ENCODE data around the gene ATXN7L1. TPM values are rescaled to one million over a fixed set of nuclear protein-coding genes. Genes with fewer than 3 reads are reported as not detected.
"Not testable (repeated sequence)": the region's sequence is repeated elsewhere in the genome, so short reads cannot be mapped to it uniquely, and the experiment has no call there.

ATXN7L1 gene
- total RNA-seq, 2 donors from 2014 or later, result 1.7 to 3.2 TPM

DNA sequence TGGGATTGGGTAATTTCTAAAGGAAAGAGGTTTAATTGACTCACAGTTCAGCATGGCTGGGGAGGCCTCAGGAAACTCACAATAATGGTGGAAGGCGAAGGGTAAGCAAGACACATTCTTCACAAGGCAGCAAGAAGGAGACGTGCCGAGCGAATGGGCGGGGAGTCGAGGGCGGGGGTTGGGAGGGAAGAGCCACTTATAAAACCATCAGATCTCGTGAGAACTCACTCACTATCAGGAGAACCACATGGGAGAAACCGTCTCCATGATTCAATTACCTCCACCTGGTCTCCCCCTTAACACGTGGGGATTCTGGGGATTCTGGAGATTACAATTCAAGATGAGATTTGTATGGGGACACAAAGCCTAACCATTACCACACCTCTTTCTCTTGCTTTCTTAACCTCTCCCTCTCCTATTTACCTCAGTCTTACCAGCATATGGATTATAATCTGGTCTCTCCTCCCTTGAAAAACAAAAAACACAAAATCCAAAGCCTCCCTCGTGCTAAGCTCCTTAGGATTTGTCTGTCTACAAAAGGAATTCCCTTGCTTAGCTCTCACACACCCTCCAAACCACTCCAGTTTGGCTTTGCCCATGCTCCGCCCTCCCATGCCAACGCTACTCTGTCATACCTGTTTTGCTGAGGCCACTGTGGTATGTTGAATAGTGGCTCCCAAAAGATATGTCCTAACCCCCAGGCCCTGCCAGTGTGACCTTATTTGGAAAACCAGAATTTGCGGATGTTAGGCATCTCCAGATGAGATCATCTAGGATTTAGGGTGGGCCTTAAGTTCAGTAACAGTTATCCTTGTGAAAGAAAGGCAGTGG is 275.5 kb downstream of the ATXN7L1 start:
- no peak for DNase-seq (ENCODE audit: low spot score)
- Histone ChIP-seq H3K36me3 (no peaks in the 10 kb centered on the region), H3K27me3 (no peaks in the 10 kb centered on the region), H3K4me1 (no peaks in the 10 kb centered on the region), H3K9me3 (no peaks in the 10 kb centered on the region), H3K27ac (no peak overlapping the region), H3K4me3 (no peak overlapping the region)
- TF ChIP-seq, protein P1, sequence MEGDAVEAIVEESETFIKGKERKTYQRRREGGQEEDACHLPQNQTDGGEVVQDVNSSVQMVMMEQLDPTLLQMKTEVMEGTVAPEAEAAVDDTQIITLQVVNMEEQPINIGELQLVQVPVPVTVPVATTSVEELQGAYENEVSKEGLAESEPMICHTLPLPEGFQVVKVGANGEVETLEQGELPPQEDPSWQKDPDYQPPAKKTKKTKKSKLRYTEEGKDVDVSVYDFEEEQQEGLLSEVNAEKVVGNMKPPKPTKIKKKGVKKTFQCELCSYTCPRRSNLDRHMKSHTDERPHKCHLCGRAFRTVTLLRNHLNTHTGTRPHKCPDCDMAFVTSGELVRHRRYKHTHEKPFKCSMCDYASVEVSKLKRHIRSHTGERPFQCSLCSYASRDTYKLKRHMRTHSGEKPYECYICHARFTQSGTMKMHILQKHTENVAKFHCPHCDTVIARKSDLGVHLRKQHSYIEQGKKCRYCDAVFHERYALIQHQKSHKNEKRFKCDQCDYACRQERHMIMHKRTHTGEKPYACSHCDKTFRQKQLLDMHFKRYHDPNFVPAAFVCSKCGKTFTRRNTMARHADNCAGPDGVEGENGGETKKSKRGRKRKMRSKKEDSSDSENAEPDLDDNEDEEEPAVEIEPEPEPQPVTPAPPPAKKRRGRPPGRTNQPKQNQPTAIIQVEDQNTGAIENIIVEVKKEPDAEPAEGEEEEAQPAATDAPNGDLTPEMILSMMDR (IDR thresholded peaks at IDR 0.05), result no peak

DNA sequence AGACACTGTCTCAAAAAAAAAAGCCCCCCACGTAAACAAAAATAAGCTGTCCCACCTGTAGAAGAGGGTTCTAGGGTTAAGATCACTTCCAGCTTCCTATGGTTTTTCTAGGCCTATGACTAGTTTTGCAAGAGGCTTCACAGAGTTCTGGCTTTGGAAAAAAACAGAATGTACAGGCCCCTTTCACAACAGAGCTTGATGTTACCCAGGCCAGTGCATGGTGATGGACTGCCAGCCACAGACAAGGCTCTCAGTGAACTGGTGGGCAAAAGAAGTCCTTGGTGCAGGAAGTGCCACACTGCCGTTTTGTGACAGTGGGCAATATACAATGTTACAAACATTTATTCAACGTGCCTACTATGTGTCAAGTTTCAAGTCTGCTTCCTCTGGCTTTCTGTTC is 276.8 kb downstream of the ATXN7L1 start:
- TF ChIP-seq, protein P1 (IDR thresholded peaks at IDR 0.05), result no peak
- no peak for DNase-seq (ENCODE audit: low spot score)

DNA sequence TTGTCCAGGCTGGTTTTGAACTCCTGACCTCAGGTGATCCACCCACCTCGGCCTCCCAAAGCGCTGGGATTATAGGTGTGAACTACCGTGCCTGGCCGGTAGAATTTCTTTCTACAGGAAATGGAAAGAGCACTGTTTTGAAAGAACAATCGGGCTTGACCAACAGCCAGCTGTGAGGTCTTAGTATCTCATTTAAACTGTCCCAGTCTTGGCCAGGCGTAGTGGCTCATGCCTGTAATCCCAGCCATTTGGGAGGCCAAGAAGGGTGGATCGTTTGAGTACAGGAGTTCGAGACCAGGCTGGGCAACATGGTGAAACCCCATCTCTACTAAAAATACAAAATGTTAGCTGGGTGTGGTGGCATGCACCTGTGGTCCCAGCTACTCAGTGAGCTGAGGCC is 277.3 kb downstream of the ATXN7L1 start:
- H3K4me1 ChIP-seq; H3K36me3 ChIP-seq; H3K9me3 ChIP-seq; H3K27me3 ChIP-seq; H3K27ac ChIP-seq; DNase-seq (ENCODE audit: low spot score); H3K4me3 ChIP-seq: not testable (repeated sequence)

More for the DNA sequence above, 276.8 kb downstream of the ATXN7L1 start:
- Histone ChIP-seq H3K4me3 (no peak overlapping the region), H3K27me3 (no peaks in the 10 kb centered on the region), H3K9me3 (no peaks in the 10 kb centered on the region), H3K36me3 (no peaks in the 10 kb centered on the region), H3K27ac (no peak overlapping the region), H3K4me1 (no peaks in the 10 kb centered on the region)

DNA sequence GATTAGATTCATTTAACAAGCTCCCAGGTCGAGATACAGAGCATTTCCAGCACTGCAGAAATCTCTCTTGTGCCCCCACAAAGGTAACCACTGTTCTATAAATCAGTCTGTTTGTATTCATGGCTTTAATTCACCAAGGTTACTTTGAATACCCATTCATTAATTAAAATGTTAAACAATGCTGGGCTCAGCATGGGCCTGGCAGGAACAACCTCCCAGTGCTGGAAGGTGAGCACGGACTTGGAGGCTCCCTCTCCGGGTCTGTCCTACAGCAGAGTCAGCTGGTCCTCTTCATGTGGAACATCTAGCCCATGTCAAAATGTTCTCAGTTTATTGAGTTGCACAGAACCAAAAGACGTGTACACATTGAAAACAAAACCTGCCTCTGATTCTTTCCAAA is 279.5 kb downstream of the ATXN7L1 start:
- TF ChIP-seq, protein P1 (IDR thresholded peaks at IDR 0.05), result no peak
- no peak overlapping the region for H3K27ac ChIP-seq
- H3K36me3 ChIP-seq, result no peaks in the 10 kb centered on the region
- DNase-seq (ENCODE audit: low spot score), result no peak
- H3K4me1 ChIP-seq, result no peaks in the 10 kb centered on the region
- H3K27me3 ChIP-seq, result no peaks in the 10 kb centered on the region
- H3K4me3 ChIP-seq, result no peak overlapping the region
- no peaks in the 10 kb centered on the region for H3K9me3 ChIP-seq

DNA sequence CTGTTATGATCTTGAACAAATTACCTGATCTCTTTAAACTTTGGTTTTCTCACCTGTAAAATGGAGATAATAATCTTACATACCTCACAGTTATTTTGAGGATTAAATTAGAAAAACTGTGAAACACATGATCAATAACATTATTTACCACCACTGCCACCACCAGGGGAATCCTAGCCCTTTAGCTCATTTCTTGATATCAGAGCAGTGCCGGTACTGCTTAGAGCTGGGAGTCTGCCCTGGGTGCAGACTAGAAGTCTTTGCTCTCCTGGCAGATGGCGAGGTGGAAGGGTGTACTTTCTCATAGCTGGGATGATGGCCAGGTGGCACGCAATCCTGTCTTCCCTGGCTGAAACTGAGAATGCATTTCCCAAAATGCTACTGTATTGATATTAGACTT is 282.4 kb downstream of the ATXN7L1 start:
- H3K4me1 ChIP-seq, result no peaks in the 10 kb centered on the region
- H3K9me3 ChIP-seq, result no peaks in the 10 kb centered on the region
- no peak overlapping the region for H3K4me3 ChIP-seq
- no peaks in the 10 kb centered on the region for H3K36me3 ChIP-seq
- TF ChIP-seq, protein P1 (IDR thresholded peaks at IDR 0.05), result no peak
- H3K27ac ChIP-seq, result no peak overlapping the region
- no peak for DNase-seq (ENCODE audit: low spot score)
- H3K27me3 ChIP-seq, result no peaks in the 10 kb centered on the region

DNA sequence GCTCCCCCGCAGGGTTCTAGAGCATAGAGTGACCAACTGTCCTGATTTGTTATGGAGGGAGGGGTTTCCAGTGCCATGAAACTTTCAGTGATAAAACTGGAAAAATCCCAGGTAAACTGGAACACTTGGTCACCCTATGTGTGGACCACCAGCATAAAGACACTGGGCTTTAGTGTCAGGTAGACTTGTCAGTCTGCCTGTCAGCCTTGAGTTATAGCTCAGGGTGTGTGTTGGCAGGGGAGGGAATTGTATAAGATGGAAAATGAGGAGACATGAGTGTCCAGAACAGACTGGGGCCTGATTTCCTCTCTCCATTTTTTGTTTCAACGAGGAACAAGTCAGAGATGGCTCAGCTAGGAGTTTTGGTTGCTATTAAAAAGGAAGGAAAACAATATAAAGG is 284.9 kb downstream of the ATXN7L1 start:
- Histone ChIP-seq H3K4me1 (no peaks in the 10 kb centered on the region), H3K27me3 (no peaks in the 10 kb centered on the region), H3K27ac (no peak overlapping the region), H3K4me3 (no peak overlapping the region), H3K9me3 (no peaks in the 10 kb centered on the region), H3K36me3 (no peaks in the 10 kb centered on the region)
- TF ChIP-seq, protein P1 (IDR thresholded peaks at IDR 0.05), result no peak
- no peak for DNase-seq (ENCODE audit: low spot score)

All from right atrium auricular region (tissue), 2 donors.